NCI-H460 (cell line): ENCODE data around the gene TAF9B. TPM values are rescaled to one million over a fixed set of nuclear protein-coding genes. Genes with fewer than 3 reads are reported as not detected.
"Not testable (repeated sequence)": the region's sequence is repeated elsewhere in the genome, so short reads cannot be mapped to it uniquely, and the experiment has no call there.

Source experiments
- DNase-seq: peaks from one replicate; pipeline ENCODE4 v3.0.0-alpha.2; 2016; ENCODE audit warnings: low read depth; ENCODE audit errors: extremely low read depth
- polyA plus RNA-seq: library from polyadenylated mRNA; depleted of rRNA; stranded (reverse); fragments of >200 nt; gene quantifications from 2 replicates; pipeline ENCODE4 v1.2.3, GENCODE V29; 2014; cell fraction: nucleus; rRNA removed
- total RNA-seq: library from RNA; depleted of rRNA; stranded (reverse); fragments of >200 nt; shearing (Covaris generic); gene quantifications from 2 replicates; pipeline ENCODE4 v1.2.3, GENCODE V29; 2014; rRNA removed

The TAF9B gene
- 38.5 and 40.2 TPM in 2 replicates for total RNA-seq
- 15.5 and 28.2 TPM in 2 replicates for polyA plus RNA-seq

DNA sequence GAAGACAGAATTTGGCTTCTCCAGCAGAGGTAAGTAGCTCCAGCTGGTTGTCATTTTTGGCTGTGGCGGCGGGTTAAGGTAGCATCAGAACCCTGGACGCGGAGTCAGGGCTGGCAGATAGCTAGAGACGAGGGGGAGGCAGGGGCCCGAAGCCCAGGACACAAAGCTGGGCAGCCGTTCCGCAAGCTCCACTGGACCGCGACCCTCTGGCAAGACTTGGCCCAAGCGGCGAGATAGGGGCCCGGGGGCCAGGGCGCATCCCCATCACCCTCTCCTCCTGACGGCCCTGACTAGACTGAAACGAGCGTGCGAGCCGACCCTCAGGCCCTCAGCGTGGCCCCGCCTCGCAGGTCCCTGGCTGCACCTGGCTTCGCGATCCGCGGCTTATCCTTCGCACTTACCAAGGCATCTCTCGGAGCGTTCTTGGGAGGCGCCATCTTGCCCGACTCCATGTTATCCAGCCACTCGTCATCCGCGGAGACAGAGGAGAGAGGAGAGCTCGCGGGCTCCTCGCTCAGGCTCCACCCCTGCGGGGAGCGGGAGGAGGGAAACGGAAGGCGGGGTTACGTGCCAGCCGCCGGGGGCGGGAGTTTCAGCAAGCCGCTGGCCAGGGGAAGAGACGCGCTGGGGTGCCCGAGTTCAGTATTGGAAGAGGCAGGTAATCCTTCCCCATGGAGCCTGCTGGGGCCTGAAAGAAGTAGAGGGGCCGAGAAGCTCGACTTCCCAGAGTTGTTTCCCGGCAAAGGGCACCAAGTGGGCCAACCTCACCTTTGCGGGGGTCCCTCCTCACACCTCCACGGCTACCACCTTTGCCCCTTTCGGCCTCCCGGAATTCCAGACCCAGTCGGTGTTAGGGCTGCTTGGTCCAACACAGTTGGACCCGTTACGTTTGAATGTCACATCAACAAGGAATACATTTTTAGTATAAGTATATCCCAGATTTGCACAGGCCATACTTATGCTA is at the start of gene TAF9B:
TSS of gene TAF9B (minus strand) at position 491 of the 964 bp plus-strand sequence. CDS start at position 452, 39 bp downstream.
- peak; percentile 88 for DNase-seq

GRCh38 chrX:78182881-78183280 is 43.4 kb upstream of the TAF9B start:
- no peak for DNase-seq

DNA sequence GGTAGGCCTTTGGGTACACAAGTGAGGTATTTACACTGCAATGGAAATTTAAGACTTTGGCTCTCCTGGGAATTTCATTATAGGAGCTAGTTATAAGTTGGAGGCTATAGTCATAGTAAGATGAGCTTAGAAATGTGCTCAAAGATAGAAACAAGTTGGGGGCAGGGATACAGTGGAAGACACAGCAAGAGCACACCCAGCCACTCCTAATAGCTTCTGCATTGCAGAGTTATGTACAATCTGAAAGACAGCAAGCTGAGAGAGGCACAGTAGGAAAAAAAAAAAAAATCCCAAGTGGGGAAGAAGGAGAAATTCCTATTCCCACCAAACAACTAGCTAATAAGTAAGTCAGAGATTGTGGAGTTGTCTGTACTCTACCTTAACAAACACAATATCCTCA is 41.9 kb upstream of the TAF9B start:
- DNase-seq = no peak

DNA sequence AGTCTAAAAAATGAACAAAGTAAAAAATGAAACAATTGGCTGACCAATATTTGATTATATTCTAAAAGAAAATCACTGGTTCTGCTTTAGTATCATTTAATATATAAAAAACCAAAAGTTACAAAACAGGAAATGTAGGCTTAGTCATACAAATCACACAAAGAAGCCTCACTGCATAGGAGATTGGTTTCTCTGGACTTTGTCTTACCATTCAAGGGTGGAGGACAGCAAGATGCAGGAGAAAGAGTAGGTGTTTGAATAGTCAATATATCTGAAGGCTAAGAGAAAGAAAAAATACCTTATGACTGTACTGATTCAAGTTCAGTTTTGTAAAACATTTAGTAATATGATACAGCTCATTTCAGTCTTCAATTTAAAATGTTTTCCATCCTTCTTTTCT is 28.6 kb upstream of the TAF9B start:
- DNase-seq = no peak

DNA sequence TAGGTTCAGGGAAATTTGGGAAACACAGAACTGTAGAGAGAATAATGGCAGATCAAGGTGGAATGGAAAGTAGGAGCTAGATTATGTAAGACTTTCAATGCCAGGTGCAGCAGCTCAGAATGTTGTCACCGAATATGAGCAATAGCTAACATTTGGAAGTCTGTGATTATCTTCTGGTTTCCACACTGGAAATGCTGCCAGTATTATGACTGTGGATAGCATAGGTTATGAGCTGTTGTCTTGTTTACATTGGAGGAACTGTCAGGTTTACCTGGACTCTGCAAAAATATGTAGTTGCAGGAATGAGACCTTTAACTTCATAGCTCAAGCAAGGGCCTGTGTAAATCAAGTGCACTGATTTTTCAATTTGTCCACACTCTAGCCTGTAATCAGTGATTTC is 26.0 kb upstream of the TAF9B start:
- DNase-seq = no peak

GRCh38 chrX:78163175-78163574 is 23.7 kb upstream of the TAF9B start:
- DNase-seq = not testable (repeated sequence)

DNA sequence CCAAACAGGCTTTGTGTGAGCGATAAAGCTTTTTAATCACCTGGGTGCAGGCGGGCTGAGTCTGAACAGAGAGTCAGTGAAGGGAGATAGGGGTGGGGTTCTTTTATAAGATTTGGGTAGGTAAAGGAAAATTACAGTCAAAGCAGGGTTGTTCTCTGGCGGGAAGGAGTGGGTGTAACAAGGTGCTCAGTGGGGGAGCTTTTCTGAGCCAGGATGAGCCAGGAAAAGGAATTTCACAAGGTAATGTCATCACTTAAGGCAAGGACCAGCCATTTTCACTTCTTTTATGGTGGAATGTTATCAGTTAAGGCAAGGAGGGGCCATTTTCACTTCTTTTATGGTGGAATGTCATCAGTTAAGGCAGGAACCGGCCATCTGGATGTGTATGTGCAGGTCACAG is 21.3 kb upstream of the TAF9B start:
- DNase-seq = not testable (repeated sequence)

GRCh38 chrX:78157846-78158245 is 18.4 kb upstream of the TAF9B start:
- not testable (repeated sequence) for DNase-seq

GRCh38 chrX:78157373-78157772 is 17.9 kb upstream of the TAF9B start:
- not testable (repeated sequence) for DNase-seq

DNA sequence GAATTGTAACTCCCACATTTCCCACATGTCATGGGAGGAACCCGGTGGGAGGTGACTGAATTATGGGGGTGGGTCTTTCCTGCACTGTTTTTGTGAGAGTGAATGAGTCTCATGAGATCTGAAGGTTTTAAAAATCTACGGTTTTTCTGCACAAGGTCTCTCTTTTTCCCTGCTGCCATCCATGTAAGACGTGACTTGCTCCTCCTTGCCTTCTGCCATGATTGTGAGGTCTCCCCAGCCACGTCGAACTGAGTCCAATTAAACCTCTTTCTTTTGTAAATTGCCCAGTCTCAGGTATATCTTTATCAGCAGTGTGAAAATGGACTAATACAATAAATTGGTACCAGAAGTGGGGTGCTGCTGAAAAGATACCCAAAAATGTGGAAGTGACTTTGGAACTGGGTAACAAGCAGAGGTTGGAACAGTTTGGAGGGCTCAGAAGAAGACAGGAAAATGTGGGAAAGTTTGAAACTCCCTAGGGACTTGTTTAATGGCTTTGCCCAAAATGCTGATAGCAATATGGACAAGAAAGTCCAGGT is 7.6 kb upstream of the TAF9B start:
- DNase-seq = not testable (repeated sequence)

GRCh38 chrX:78140206-78140605 is 756 bp upstream of the TAF9B start:
- no peak for DNase-seq

DNA sequence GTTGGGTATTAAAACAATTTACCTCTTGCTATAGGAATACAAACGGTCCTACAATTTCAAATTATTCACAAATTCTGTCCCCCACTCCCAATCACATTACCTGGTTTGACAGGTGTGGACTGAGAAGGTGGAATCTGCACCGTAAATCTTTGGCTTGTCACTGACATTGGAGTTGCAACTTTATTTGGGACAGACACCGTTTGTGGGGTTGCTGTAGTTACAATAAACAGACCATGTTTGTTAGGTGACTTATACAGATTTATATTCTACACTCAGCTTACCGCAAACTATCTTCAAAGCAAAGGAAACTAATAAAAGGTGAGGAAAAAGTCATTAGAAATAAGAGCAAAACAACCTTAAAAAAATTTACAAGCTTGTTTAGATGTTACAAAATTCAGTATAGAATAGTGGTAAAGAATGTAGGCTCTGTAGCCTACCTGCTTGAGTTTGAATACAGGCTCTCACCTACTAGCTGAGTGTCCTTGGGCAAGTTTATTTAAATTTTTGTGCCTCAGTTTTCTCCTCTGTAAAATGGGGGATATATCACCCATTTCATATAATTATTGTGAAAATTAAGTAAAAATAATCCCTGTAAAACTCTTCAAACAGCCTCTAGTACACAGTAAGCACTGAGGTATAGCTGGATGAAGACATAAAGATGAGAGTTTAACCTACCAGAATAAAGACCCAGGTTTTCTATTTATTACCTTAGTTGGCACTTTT is 6.1 kb downstream of the TAF9B start:
- DNase-seq = no peak

- no peak for DNase-seq
Observed at GRCh38 chrX:78131117-78131516, 8.3 kb downstream of the TAF9B start.

GRCh38 chrX:78130396-78130795 is 9.1 kb downstream of the TAF9B start:
- no peak for DNase-seq

DNA sequence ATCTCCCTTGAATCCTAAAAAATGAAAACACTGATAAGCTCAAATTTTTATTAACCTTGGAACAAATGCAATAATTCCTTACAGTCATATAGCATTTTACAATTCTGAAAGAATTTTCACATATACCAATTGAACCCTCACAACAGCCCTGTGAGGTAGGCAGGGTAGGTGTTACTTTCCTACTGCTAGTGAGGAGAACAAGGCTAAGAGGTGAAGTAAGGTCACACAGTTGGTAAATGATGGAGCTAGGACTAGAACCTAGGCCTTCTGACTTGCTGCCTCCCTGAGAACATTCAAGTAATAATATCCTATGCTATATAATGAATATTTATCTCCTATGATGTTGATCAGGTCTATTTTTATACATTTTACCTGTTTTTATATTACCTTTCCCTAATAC is 9.7 kb downstream of the TAF9B start:
- no peak for DNase-seq

- not testable (repeated sequence) for DNase-seq
Observed at GRCh38 chrX:78125781-78126180, 13.7 kb downstream of the TAF9B start.

- no peak for DNase-seq
Observed at GRCh38 chrX:78125148-78125547, 14.3 kb downstream of the TAF9B start.

- no peak for DNase-seq
Observed at GRCh38 chrX:78124307-78124706, 15.1 kb downstream of the TAF9B start.

- DNase-seq = no peak
Observed at GRCh38 chrX:78123190-78123589, 16.3 kb downstream of the TAF9B start.

DNA sequence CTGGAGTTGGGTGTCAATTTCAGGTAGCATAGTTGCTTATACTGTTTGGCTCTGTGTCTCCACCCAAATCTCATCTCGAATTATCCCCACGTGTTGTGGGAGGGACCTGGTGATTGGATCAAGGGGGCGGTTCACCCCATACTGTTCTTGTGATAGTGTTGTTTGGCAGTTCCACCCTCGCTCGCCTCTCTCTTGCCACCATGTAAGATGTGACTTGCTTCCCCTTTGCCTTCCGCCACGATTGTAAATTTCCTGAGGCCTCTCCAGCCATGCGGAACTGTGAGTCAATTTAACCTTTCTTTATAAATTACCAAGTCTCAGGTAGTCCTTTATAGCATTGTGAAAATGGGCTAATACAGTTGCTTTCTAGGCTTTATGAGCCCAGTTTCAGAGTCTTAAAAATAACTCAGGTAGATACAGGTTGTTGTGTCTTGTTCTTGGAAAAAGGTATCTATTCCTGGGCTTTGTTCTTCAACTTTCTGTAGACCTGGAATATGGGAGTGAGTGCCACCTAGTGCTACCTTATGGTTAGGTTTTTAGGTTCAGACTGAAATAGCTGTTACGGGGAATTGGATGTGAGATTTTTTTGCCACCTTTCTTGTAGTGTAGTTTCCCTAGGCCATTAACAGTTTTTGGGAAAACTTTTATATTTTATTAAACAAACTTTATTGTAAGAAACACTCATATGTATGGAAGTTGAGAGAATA is 19.8 kb downstream of the TAF9B start:
- DNase-seq = no peak

GRCh38 chrX:78118628-78119027 is 20.8 kb downstream of the TAF9B start:
- DNase-seq = no peak
